ENCODE data around the gene GNA15.

- no peak for TF ChIP-seq CTCF (IDR thresholded peaks at IDR 0.05)
- no peak for TF ChIP-seq POLR2A (IDR thresholded peaks at IDR 0.05)
Observed at GRCh38 chr19:3196064-3196932, 60.5 kb downstream of the GNA15 start.
